ENCODE measurements around the gene DNAH12.
"Not testable (repeated sequence)": the region's sequence is repeated elsewhere in the genome, so short reads cannot be mapped to it uniquely, and the experiment has no call there.

DNAH12 gene

DNA sequence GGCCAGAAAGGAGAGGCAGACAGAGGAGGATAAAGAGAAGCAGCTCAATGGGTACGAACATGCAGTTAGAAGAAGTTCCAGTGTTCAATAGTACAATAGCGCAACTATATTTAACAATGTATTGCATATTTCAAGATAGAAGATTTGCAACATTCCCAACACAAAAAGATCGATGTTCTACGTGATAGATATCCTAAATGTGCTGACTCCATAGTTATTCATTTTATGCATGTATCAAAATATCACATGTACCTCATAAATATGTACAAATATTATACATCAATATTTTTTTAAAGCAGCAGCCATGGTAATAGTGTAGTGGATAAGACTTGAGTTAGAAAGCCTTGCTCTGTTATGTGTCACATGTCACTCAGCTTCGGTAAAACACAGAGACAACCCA lies 141.5 kb downstream of the DNAH12 start:
- DNase-seq: no peak

DNA sequence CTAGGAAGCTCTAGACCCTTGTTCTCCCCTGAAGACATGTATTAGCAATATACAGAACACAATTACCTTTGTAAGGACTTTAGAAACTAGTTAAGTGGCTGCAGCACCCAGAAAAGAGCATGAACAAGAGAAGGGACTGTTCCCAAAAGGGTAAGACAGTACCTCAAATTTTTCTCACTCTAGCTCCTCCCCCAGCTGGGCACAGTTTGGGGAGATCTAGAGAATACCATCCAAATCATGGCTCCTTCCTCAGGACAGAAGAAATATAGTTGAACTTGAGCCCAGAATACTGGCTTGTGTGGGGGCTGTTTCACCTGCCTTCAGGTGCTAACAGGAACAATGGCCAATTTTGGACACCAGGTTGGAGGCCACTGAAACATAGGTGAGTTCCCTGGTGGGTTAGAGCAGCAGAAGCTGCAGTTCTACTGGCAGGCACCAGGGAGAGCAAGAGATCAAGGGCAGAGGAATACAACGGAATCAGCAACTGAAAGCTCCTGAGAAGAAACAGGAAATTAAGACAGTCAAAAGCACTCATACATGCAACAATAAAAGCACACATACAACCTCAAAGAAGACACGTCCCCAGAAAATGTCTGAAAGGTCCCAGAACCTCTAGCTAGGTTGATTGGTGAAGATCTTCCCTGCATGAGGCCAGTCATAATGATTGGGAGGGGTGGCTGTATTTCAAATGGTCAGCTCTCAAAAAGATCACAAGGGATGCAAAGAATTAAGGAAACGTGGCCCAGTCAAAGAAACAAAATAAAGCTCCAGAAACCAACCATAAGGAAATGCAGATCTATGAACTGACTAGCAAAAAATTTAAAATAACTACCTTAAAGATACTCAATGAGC lies 146.7 kb downstream of the DNAH12 start:
- DNase-seq: no peak

DNA sequence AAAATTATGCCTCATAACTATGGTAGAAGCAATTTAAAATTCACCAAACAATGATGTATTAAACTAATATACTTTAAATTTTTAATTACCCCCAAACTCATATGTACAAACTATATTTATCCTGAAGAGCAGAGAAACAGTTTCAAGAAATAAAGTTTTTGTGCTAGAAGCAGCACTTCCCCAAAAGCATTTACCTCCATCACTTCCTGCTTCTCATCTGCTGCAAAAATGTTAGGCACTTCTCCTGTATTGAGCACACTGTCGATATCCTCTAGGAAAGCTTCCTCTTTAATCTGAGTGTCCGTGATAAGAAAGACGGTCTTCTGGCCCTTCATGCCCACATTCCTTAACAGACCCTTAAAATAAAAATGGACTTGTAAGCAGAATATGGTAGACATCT lies 150.2 kb downstream of the DNAH12 start:
- DNase-seq: no peak

DNA sequence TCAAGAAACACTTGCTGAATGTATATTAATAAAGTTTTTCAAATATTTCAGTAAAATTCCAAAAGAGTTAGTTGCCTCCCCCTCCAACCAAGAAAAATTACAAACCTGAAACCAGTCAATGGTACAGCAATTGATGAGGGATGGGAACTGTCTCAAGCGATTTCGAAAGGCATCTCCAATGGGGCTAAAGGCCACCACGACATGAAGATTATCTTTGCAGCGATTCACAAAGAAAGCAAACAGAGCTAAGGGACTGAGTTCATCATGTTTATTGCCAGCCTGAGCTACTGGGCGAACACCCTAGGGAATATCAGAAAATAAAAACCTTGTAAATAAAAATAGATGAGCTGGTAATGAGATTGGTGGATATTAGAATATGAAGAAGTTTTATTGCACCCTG lies 152.4 kb downstream of the DNAH12 start:
- no peak for DNase-seq

DNA sequence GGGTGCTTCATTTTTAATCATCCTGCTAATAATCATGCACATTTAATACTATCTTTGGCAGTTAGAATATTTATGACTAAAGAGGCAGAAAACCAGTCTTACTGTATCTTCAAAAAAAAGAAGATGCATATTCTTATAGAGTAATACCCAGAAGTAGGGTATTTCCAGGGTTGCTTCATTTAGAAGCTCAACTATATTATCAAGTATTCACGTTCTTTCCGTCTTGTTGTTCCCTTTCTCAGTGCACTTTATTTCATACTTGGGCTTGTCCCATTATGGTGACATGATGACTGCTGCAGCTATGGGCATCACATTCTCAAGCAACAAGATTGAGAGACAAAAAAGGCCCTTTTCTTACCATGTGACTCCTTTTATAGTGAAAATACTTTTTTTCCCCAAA lies 154.9 kb downstream of the DNAH12 start:
- no peak for DNase-seq

DNA sequence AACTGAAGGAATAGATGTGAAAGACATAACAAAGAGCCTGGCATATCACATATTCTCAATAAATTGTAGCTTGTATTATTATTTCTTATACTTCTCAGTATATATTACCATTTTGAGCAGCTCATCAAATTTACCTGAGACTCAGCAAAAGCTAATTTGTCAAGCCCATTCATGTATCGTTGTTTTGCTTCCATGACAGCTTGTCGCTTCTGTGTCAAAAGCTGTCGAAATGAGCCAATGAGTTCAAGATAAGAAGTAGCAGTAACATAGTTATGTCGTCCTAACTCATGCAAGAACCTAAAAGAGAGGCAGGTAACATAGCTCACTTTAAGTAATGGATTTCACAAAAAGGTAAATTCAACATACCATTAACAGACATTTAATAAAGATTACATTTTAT lies 157.8 kb downstream of the DNAH12 start:
- DNase-seq: no peak

DNA sequence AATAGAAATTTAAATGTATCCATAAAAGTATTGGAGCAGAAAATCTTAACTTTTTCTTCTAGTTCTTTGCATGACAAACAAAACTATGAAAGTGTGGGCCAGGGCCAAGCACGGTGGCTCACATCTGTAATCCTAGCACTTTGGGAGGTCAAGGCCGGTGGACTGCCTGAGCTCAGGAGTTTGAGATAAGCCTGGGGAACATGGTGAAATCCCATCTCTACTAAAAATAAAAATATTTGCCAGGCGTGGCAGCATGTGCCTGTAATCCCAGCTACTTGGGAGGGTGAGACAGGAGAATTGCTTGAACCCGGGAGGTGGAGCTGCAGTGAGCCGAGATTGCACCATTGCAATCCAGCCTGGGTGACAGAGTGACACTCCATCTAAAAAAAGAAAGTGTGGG lies 158.6 kb downstream of the DNAH12 start:
- DNase-seq: no peak

DNA sequence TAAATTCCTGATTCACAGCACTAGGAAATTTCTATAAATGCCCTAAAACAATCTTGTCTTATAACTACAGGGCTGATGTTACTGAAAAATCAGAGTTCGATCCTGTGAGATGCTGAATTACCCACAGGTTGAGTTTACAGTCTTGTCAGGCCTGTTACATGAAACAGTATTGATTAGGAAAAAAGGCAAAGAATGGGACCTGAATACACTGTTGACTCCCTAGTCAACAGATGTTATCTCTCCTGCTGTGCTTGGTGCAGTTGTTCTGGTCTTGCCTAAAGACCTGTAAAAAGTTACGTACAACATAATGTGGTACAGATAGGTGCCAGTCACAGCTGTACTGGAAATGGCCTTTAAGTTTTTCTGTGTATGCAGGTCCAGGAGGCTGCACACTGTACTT lies 160.3 kb downstream of the DNAH12 start:
- no peak for DNase-seq

DNA sequence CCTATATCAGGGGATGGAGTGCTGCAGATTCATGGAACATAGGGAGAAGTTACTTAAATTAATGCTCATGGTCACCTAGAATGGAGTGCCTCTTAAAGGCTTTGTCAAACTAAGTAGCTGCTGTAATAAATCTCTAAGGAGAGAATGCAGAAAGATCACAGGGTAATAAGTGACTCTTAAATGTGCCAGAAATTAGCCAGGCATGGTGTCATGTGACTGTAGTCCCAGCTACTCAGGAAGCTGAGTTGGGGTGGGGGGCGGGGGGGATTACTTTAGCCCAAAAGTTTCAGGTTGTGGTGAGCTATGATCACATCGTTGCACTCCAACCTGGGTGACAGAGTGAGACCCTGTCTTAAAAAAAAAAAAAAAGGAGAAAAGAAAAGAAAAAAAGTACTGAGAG lies 160.7 kb downstream of the DNAH12 start:
- DNase-seq: no peak

DNA sequence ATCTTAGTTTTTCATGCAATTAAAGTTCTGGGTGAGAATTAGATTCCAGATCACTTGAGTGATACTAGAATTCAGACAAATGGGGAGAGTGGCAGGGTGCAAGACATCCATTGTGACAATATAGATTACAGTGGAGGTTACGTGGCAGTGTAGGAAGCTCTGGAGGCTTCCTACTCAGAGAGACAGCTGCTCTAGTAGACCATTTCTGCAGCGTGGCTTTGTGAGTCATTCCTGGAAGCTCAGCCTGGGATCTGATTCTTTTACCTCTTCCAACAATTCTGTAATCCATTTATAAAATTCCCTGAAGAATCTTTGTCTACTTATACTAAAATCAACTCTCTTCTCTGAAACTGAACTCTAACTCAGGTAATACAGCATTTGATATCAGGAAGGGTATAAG lies 161.2 kb downstream of the DNAH12 start:
- DNase-seq: no peak

DNA sequence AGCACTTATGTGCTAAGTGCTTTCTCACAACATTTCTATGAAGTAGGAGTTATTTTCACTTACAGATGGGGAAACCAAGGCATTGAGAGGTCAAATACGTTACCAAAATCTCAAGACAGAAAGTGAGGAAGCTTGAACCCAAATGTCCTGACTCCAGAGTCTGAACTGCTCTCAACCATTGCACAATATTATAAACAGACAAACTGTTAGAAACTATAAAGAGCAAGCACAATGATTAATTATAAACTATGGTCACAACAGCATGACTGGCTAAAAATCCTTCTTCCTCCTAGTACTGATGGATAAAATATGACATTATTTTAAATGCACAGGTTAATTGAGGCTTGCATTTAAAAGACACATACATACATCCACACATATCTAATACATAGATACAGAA lies 173.8 kb downstream of the DNAH12 start:
- no peak for DNase-seq

DNA sequence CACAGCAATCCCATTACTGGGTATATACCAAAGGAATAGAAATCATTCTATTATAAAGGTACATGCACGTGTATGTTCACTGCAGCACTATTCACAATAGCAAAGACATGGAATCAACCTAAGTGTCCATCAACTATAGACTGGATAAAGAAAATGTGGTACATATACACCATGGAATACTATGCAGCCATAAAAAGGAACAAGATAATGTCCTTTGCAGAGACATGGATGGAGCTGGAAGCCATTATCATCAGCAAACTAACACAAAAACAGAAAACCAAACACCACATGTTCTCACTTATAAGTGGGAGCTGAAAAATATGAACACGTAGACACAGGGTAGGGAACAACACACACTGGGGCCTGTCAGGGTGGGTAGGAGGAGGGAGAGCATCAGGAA lies 179.1 kb downstream of the DNAH12 start:
- DNase-seq: not testable (repeated sequence)

DNA sequence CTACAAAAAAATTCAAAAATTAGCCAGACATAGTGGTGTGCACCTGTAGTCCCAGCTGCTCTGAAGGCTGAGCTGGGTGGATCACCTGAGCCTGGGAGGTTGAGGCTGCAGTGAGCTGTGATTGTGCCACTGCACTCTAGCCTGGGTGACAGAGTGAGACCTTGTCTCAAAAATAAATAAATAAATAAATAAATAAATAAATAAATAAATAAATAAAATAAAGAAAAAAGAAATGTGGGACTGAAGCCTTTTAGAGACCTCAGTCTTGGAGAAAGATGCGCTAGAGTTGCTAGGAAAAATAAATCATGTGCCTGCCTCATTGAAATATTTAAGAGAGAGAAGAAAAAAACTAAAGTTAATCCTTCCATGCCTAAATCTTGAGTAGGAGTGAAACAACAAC lies 187.9 kb downstream of the DNAH12 start:
- not testable (repeated sequence) for DNase-seq

DNA sequence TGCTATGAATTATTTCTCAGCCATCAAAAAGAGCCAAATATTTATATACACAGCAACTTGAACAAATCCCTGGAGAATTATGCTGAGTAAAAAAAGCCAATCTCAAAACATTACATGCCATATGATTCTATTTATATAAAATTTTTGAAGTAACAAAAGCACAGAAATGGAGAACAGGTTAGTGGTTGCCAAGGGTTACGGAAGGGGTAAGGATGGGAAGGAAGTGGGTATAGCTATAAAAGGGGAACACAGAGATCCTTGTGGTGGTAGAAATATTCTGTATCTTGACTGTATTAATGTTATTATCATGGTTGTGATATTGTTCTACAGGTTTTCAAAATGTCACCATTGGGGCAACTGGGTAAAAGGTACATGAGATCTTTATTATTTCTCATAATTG lies 189.4 kb downstream of the DNAH12 start:
- no peak for DNase-seq

DNA sequence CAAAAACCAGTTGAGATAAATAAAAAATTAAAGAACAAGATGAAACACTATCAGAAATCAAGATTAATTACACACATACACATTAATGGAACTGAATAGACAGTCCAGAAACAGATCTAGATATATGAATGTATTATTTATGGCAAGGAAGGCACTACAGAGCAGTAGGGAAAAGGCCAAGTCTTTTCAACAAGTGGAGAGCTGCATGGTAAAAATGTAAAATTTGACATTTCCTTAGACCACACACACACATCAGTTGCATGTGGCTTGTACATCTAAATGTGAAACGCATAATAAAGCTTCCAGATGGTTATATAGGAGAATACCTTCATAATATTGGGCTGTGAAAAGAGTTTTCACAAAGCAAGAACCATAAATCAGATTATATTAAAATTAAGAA lies 193.9 kb downstream of the DNAH12 start:
- no peak for DNase-seq

DNA sequence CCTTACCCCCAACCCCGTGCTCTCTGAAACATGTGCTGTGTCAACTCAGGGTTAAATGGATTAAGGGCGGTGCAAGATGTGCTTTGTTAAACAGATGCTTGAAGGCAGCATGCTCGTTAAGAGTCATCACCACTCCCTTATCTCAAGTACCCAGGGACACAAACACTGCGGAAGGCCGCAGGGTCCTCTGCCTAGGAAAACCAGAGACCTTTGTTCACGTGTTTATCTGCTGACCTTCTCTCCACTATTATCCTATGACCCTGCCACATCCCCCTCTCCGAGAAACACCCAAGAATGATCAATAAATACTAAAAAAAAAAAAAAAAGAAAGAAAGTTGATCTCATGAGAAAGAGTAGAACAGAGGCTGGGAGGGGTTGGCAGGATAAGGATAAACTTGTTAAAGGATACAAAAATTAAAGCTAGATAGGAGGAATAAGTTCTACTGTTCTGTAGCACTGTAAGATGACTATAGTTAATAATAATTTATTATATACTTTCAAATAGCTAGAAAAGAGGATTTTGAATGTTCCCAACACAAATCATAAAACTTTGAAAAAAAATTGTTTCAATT lies 205.0 kb downstream of the DNAH12 start:
- DNase-seq: not testable (repeated sequence)

DNA sequence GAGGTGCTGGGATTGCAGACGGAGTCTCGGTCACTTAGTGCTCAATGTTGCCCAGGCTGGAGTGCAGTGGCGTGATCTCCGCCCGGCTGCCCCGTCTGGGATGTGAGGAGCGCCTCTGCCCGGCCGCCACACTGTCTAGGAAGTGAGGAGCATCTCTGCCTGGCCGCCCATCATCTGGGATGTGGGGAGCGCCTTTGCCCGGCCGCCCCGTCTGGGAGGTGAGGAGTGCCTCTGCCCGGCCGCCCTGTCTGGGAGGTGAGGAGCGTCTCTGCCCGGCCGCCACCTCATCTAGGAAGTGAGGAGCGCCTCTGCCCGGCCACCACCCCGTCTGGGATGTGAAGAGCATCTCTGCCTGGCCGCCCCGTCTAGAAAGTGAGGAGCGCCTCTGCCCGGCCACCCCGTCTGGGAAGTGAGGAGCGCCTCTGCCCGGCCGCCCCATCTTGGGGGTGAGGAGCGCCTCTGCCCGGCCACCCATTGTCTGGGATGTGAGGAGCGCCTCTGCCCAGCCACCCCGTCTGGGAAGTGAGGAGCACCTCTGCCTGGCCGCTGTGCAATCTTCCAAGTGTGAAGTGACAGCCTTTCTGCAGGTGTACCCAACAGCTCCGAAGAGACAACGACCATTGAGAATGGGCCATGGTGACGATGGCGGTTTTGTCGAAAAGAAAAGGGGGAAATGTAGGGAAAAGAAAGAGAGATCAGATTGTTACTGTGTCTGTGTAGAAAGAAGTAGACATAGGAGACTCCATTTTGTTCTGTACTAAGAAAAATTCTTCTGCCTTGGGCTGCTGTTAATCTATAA lies 205.7 kb downstream of the DNAH12 start:
- not testable (repeated sequence) for DNase-seq

DNA sequence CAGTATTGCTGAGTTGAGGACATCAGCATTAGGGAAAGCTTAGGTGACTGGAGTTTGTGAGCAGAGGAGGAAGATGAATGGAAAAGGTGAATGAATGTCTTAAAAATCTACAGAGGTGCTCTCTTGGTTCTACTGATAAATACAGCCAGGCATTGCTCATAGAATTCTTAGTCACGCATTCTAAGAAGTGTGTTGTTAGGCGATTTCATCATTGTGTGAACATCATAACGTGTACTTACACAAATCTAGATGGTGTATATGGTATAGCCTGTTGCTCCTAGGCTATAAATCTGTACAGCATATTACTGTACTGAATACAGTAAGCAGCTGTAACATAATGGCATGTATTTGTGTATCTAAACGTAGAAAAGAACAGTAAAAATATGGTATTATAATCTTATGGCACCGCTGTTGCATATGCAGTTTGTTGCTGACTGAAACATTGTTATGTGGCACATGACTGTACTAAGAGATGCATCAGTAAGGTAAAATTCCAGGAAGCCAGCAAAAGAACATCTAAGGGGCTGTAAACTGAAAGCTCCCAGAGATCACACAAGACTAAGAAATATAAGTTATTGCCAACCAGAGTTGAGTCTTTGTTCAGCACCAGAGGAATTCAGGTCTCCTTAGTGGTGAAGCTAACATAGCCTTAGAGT lies 208.7 kb downstream of the DNAH12 start:
- no peak for DNase-seq

DNA sequence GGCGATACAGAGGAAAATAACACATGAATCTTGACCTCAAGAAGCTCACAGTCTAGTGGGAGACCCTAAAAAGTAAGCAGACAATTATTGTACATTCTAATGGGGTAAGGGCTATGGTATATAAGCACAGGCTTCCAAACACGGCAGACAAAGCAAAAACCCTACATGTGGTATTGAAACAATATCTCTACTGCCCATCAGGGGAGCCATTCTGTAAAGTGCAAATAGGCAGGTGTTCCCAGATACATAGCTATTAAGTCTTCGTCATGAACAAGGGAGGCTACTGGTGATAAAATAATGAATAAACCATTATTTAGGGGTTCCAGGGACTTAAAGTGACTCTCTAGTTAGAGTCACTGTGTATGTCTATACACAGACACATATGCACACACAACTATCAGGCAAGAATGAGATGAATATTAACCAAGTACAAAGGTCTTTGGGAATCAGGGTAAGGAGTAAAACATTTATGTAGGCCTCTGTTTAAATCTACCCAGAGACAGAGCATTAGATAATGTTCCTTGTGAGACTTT lies 213.0 kb downstream of the DNAH12 start:
- no peak for DNase-seq

DNA sequence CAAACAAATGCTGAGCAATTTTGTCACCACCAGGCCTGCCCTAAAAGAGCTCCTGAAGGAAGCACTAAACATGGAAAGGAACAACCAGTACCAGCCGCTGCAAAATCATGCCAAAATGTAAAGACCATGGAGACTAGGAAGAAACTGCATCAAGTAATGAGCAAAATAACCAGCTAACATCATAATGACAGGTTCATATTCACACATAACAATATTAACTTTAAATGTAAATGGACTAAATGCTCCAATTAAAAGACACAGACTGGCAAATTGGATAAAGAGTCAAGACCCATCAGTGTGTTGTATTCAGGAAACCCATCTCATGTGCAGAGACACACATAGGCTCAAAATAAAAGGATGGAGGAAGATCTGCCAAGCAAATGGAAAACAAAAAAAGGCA lies 217.6 kb downstream of the DNAH12 start:
- DNase-seq: not testable (repeated sequence)

DNA sequence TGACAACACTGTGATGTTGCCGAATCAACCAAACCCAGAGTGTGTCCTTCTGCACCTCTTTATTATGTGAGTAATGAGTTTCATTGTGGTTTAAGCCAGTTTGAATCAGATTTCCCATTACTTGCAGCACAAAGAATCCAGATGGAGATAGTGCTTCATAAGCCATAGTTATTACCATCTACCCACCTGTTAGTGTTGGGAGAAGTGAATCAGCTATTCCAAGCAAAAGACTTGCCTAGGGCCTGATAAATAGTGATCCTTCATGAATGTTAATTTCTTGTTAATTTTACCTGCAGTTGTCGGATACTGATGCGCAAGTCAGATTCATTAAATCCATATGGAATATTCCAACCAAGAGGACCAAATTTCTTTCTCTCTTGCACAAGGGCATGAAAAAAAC lies 229.9 kb downstream of the DNAH12 start:
- DNase-seq: no peak

DNA sequence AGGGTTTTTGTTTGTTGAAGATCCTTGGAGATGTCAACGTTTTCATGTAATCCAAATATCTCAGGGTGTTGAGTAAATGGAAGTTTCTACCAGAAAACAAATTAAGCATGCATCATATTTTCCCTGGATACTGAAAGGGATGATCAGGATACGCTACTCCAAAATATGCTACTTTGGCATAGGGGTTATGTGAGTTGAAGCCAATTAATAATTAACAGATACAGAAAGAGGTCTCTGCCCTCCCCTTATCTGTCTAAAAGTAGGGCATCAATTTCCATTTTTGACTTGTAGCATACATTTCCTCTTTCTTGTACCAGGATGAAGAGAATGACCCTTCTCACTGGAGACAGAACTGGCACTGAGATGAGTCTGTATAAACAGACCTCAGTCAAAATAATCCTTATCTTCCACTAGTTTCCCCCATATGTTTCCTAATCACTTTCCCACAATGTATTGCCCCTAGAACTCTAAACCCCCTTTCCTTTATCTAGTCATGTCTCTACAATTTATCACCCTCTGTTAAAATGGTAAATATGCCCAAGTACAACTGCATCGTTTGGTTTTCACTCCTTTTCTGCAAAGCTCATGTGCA lies 234.3 kb downstream of the DNAH12 start:
- DNase-seq: no peak

DNA sequence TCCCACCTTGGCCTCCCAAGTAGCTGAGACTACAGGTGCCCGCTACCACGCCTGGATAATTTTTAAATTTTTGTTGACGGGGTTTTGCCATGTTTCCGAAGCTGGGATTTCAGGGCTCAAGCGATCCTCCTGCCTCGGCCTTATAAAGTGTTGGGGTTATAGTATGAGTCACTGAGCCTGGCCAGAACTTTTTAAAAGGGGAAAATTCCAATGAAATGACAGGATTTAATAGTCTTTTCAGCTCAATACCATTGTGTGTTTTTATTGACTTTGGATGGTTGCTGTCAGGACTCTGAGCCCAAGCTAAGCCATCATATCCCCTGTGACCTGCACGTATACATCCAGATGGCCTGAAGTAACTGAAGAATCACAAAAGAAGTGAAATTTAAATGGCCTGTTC lies 240.6 kb downstream of the DNAH12 start:
- DNase-seq: not testable (repeated sequence)
